GM12878 (cell line): ENCODE measurements around the gene GMPPA. TPM values are rescaled to one million over a fixed set of nuclear protein-coding genes. Genes with fewer than 3 reads are reported as not detected.

Experiments used
- ATAC-seq: fragments of 200-7000 bp; cut with Tn5 transposase; 3 replicates; pipeline ENCODE4 v1.9.1; 2020; ENCODE audit warnings: mild to moderate bottlenecking, moderate library complexity
- BruUV-seq: library from RNA; stranded (reverse); fragments of 400-500 nt; replicated peaks from 2 replicates; lab custom pipeline; 2021; lab: Mats Ljungman, UMichigan
- CTCF ChIA-PET: fragments of 300-600 bp; sonication (Branson Sonifier 250); formaldehyde crosslinking; extraction: SDS; loops from one replicate; lab custom pipeline; 2021; ENCODE audit warnings: inconsistent platforms; lab: Yijun Ruan, JAX
- POLR2A ChIA-PET: fragments of 350-600 bp; formaldehyde crosslinking; extraction: SDS; loops from one replicate; lab custom pipeline; 2021; ENCODE audit warnings: inconsistent platforms; lab: Charles Lee
- RAD21 ChIA-PET: fragments of 300-600 bp; sonication (Branson Sonifier 250); formaldehyde crosslinking; loops from one replicate; lab custom pipeline; 2023; ENCODE audit warnings: antibody characterized with exemption; ENCODE audit not compliant: unreplicated experiment; lab: Charles Lee
- SMC1A ChIA-PET: fragments of 300-600 bp; sonication (Branson Sonifier 250); formaldehyde crosslinking; loops from one replicate; lab custom pipeline; 2023; ENCODE audit not compliant: unreplicated experiment, uncharacterized antibody; lab: Charles Lee
- DNase-seq: peaks from one replicate; pipeline ENCODE4 v3.0.0-alpha.2; 2011; ENCODE audit warnings: low read depth, low spot score
- FAIRE-seq: peaks from 3 replicates; lab custom pipeline; 2011; peaks lifted over from hg19 to GRCh38; lab: Jason Lieb, UNC
- H2AFZ ChIP-seq: 2 replicates; pipeline ENCODE4 v1.6.0; 2011; ENCODE audit warnings: low read depth, low read length, control low read depth; ENCODE audit not compliant: control insufficient read depth
- H3K27ac ChIP-seq: 2 replicates; pipeline ENCODE4 v1.5.1; 2011; ENCODE audit warnings: control low read depth; ENCODE audit not compliant: control insufficient read depth, insufficient read depth
- H3K27me3 ChIP-seq, 2 experiments: replicated peaks in 1 of 2; 2 replicates each; pipeline versions ENCODE4 v1.6.0 to v1.6.1; 2011; ENCODE audit warnings: low read length in 1 of 2; ENCODE audit not compliant: control insufficient read depth in 2 of 2, insufficient read depth in 2 of 2
- H3K36me3 ChIP-seq, 2 experiments: 2 replicates each; pipeline ENCODE4 v1.5.1; 2011; ENCODE audit warnings: low read length in 1 of 2; ENCODE audit not compliant: control insufficient read depth in 2 of 2, insufficient read depth in 2 of 2
- H3K4me1 ChIP-seq: 2 replicates; pipeline ENCODE4 v1.6.1; 2011; ENCODE audit warnings: mild to moderate bottlenecking, low read length, moderate library complexity, mixed read lengths; ENCODE audit not compliant: control insufficient read depth, insufficient read depth
- H3K4me2 ChIP-seq: 2 replicates; pipeline ENCODE4 v1.6.0; 2011; ENCODE audit warnings: control low read depth; ENCODE audit not compliant: control insufficient read depth, insufficient read depth
- H3K4me3 ChIP-seq: fragments of 200-600 bp; sonication (generic); 2 replicates; pipeline ENCODE4 v1.5.1; 2016
- H3K79me2 ChIP-seq: 2 replicates; pipeline ENCODE4 v1.6.0; 2011; ENCODE audit warnings: low read length; ENCODE audit not compliant: control insufficient read depth, insufficient read depth
- H3K9ac ChIP-seq: 2 replicates; pipeline ENCODE4 v1.8.0; 2011; ENCODE audit warnings: low read length, control low read depth, mixed read lengths; ENCODE audit not compliant: control insufficient read depth, insufficient read depth
- H3K9me3 ChIP-seq: replicated peaks from 3 replicates; pipeline ENCODE4 v1.5.1; 2011; ENCODE audit warnings: mild to moderate bottlenecking, low read length; ENCODE audit not compliant: control insufficient read depth, insufficient read depth
- H4K20me1 ChIP-seq: 2 replicates; pipeline ENCODE4 v1.6.0; 2011; ENCODE audit not compliant: control insufficient read depth, insufficient read depth
- IKZF2 ChIP-seq, 2 experiments: fragments of 450-650 bp; IDR thresholded peaks; 2 replicates each; pipeline ENCODE4 v1.6.1; 2017; ENCODE audit warnings: mild to moderate bottlenecking in 2 of 2, moderate library complexity in 2 of 2
- KDM1A ChIP-seq: fragments of 200-600 bp; sonication (generic); IDR thresholded peaks from 2 replicates; pipeline ENCODE4 v1.6.1; 2016; ENCODE audit warnings: borderline replicate concordance
- KLF5 ChIP-seq: fragments of 450-650 bp; IDR thresholded peaks from 2 replicates; pipeline ENCODE4 v1.6.1; 2014; ENCODE audit warnings: mild to moderate bottlenecking; ENCODE audit not compliant: partially characterized antibody
- MAX ChIP-seq: IDR thresholded peaks from 2 replicates; pipeline ENCODE4 v1.6.1; 2012; ENCODE audit warnings: low read depth, low read length, improper control_type of control experiment
- MTA3 ChIP-seq: IDR thresholded peaks from 2 replicates; pipeline ENCODE4 v1.6.1; 2012; ENCODE audit warnings: low read length, inconsistent platforms, borderline replicate concordance
- SREBF1 ChIP-seq: IDR thresholded peaks from 2 replicates; pipeline ENCODE4 v1.6.1; 2012; ENCODE audit warnings: mild to moderate bottlenecking, low read length
- YBX1 ChIP-seq: fragments of 450-650 bp; IDR thresholded peaks from 2 replicates; pipeline ENCODE4 v1.6.1; 2016; ENCODE audit warnings: antibody characterized with exemption
- ZBED1 ChIP-seq: IDR thresholded peaks from 2 replicates; pipeline ENCODE4 v1.6.1; 2016; ENCODE audit warnings: borderline replicate concordance
- ZNF207 ChIP-seq: fragments of 450-650 bp; IDR thresholded peaks from 2 replicates; pipeline ENCODE4 v1.6.1; 2014; ENCODE audit warnings: antibody characterized with exemption, mild to moderate bottlenecking, borderline replicate concordance
- WGBS: methylation state at CpG from one replicate; pipeline ENCODE4 v1.1.6; 2016; ENCODE audit warnings: low lambda C conversion rate; ENCODE audit not compliant: insufficient replicate concordance, insufficient coverage; ENCODE audit errors: missing lambda C conversion rate; 5-methylcytosine and 5-hydroxymethylcytosine counted together
- in situ Hi-C: fragments of 300-500 bp; cut with MboI; formaldehyde crosslinking; loops from 9 replicates; pipeline ENCODE4 v1.14.3; 2018; ENCODE audit warnings: mixed read lengths
- intact Hi-C: fragments of 100-400 bp; cut with micrococcal nuclease; formaldehyde crosslinking; loops from one replicate; pipeline ENCODE4 v1.14.2; 2022; ENCODE audit not compliant: unreplicated experiment
- polyA plus RNA-seq, 11 experiments: library from polyadenylated mRNA; depleted of rRNA in 4 of 11; unstranded in 6 of 11; stranded (reverse) in 5 of 11; fragments of >200 nt; fragmentation: Nextera tagmentation in 4 of 11; fragmentation: Illumina TruSeq in 1 of 11; extraction: Ambion mirVana in 4 of 11; extraction: Trizol in 1 of 11; gene quantifications; 1 replicate in 1 of 11; 2 replicates in 10 of 11; pipeline versions ENCODE4 v1.2.1 to v1.2.3, GENCODE V29; 2011 to 2016; ENCODE audit warnings: inconsistent platforms in 2 of 11, missing spikeins in 2 of 11, low read depth in 1 of 11
- total RNA-seq, 4 experiments: library from RNA; depleted of rRNA in 3 of 4; stranded (reverse); fragments of >200 nt in 3 of 4; fragmentation: Illumina TruSeq in 1 of 4; extraction: Trizol in 1 of 4; gene quantifications; 2 replicates each; pipeline versions ENCODE4 v1.2.1 to v1.2.3, GENCODE V29; 2013 to 2021
- TF ChIP-seq, protein P1 (sequence below): fragments of 450-650 bp; IDR thresholded peaks from 2 replicates; pipeline ENCODE4 v1.6.1; 2016; ENCODE audit warnings: mild to moderate bottlenecking, moderate library complexity, borderline replicate concordance
- TF ChIP-seq, protein P2 (sequence below): IDR thresholded peaks from 2 replicates; pipeline ENCODE4 v1.6.1; 2011; ENCODE audit warnings: mild to moderate bottlenecking, low read depth, low read length, moderate library complexity; ENCODE audit not compliant: insufficient replicate concordance

GMPPA gene
- total and polyA plus RNA-seq, 10 of the 15 experiments (the other 5 are each of a cell fraction or from before 2014, with no cell fraction given): 1.9 to 83.2 (median 45.0) TPM

DNA sequence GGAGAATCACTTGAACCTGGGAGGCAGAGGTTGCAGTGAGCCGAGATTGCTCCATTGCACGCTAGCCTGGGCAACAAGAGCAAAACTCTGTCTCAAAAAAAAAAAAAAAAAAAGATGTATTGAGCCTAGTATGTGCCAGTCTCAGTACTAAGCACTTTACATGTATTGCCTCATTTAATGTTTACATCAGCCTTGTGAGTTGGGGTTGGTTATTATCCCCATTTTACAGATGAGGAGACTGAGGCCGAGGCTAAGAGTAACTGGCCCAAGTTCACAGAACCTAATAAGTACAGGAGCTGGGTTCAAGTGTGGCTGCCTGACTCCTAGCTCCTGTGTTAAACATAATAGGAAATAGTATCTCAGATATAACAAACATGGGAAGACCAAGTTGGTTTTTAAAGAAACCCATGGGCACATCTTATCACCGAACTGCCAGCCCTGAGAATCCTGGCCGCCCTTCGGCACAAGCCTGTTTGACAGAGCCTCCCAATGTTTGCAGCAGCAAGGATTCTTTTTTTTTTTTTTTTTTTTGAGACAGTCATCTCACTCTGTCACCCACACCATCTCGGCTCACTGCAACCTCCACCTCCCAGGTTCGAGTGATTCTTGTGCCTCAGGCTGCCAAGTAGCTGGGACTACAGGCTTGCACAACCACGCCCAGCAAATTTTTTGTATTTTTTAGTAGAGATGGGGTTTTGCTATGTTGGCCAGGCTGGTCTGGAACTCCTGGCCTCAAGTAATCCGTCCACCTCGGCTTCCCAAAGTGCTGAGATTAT lies 24.2 kb upstream of the GMPPA start:
- Histone ChIP-seq H3K27me3 (no peaks in the 10 kb centered on the region; a peak in 1 of 4 replicates), H3K9ac (no peak overlapping the region), H4K20me1 (no peaks in the 10 kb centered on the region), H3K4me2 (no peak overlapping the region), H3K36me3 (no peaks in the 10 kb centered on the region), H3K9me3 (no peaks in the 10 kb centered on the region), H2AFZ (no peak overlapping the region), H3K27ac (no peak overlapping the region), H3K4me3 (no peak overlapping the region), H3K79me2 (no peaks in the 10 kb centered on the region), H3K4me1 (no peaks in the 10 kb centered on the region)
- no TSS peak for BruUV-seq
- intact Hi-C loops: loop anchor here (10.0 kb wide), 1 partner anchor 160 kb away; no protein-coding TSS in a partner anchor
- in situ Hi-C loops: no loop called here
- DNase-seq: no peak
- CTCF ChIA-PET: interaction anchor here (0.7 to 4.0 kb wide), 6 partner anchors 15 to 1469 kb away, joined by 3 to 25 read pairs (median 7); a partner anchor contains a TSS
- RAD21 ChIA-PET: interaction anchor here (0.7 to 1.6 kb wide), 2 partner anchors 55 to 323 kb away, joined by 3 to 5 read pairs; no protein-coding TSS in a partner anchor
- no peak for TF ChIP-seq KDM1A
- no peak for TF ChIP-seq MAX
- TF ChIP-seq ZBED1: no peak
- TF ChIP-seq YBX1: no peak
- no peak for TF ChIP-seq KLF5
- no peak for TF ChIP-seq SREBF1
- TF ChIP-seq, protein P1, sequence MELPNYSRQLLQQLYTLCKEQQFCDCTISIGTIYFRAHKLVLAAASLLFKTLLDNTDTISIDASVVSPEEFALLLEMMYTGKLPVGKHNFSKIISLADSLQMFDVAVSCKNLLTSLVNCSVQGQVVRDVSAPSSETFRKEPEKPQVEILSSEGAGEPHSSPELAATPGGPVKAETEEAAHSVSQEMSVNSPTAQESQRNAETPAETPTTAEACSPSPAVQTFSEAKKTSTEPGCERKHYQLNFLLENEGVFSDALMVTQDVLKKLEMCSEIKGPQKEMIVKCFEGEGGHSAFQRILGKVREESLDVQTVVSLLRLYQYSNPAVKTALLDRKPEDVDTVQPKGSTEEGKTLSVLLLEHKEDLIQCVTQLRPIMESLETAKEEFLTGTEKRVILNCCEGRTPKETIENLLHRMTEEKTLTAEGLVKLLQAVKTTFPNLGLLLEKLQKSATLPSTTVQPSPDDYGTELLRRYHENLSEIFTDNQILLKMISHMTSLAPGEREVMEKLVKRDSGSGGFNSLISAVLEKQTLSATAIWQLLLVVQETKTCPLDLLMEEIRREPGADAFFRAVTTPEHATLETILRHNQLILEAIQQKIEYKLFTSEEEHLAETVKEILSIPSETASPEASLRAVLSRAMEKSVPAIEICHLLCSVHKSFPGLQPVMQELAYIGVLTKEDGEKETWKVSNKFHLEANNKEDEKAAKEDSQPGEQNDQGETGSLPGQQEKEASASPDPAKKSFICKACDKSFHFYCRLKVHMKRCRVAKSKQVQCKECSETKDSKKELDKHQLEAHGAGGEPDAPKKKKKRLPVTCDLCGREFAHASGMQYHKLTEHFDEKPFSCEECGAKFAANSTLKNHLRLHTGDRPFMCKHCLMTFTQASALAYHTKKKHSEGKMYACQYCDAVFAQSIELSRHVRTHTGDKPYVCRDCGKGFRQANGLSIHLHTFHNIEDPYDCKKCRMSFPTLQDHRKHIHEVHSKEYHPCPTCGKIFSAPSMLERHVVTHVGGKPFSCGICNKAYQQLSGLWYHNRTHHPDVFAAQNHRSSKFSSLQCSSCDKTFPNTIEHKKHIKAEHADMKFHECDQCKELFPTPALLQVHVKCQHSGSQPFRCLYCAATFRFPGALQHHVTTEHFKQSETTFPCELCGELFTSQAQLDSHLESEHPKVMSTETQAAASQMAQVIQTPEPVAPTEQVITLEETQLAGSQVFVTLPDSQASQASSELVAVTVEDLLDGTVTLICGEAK: no peak
- no peak for TF ChIP-seq MTA3
- TF ChIP-seq IKZF2 (IDR thresholded peaks at IDR 0.05): no peak
- TF ChIP-seq, protein P2, sequence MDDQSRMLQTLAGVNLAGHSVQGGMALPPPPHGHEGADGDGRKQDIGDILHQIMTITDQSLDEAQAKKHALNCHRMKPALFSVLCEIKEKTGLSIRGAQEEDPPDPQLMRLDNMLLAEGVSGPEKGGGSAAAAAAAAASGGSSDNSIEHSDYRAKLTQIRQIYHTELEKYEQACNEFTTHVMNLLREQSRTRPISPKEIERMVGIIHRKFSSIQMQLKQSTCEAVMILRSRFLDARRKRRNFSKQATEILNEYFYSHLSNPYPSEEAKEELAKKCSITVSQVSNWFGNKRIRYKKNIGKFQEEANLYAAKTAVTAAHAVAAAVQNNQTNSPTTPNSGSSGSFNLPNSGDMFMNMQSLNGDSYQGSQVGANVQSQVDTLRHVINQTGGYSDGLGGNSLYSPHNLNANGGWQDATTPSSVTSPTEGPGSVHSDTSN: no peak
- TF ChIP-seq ZNF207: no peak
- no peak for ATAC-seq
- FAIRE-seq: no peak
- POLR2A ChIA-PET: interaction anchor here (0.7 kb wide), 1 partner anchor 15 kb away, joined by 3 read pairs; no protein-coding TSS in a partner anchor
- WGBS: 26% methylated on average over 10 of the region's 11 CpGs
- SMC1A ChIA-PET: no interaction called here
